Activated CD4-positive, alpha-beta T cell treated with anti-CD3 and anti-CD28 coated beads, Interleukin-2, amount 10 ng/mL, durations not matched to agents 7 days and 5 days (primary cell): ENCODE results near the gene FHOD3. TPM values are rescaled to one million over a fixed set of nuclear protein-coding genes. Genes with fewer than 3 reads are reported as not detected.
"Not testable (repeated sequence)": the region's sequence is repeated elsewhere in the genome, so short reads cannot be mapped to it uniquely, and the experiment has no call there.

Experiments
- CTCF ChIA-PET: fragments of 350-600 bp; sonication (Branson Sonifier 250); formaldehyde crosslinking; loops from one replicate; lab custom pipeline; 2021; ENCODE audit warnings: antibody characterized with exemption; lab: Charles Lee
- POLR2A ChIA-PET: fragments of 350-600 bp; sonication (Branson Sonifier 250); formaldehyde crosslinking; loops from one replicate; lab custom pipeline; 2021; ENCODE audit warnings: antibody characterized with exemption; lab: Charles Lee
- DNase-seq: peaks from one replicate; pipeline ENCODE4 v3.0.0-alpha.2; 2020
- H3K27ac Mint-ChIP-seq: one replicate; pipeline ENCODE4 v1.8.0; 2021; ENCODE audit warnings: mild to moderate bottlenecking, moderate library complexity, mixed read lengths
- H3K27me3 Mint-ChIP-seq: one replicate; pipeline ENCODE4 v1.8.0; 2021; ENCODE audit warnings: mixed read lengths
- H3K36me3 Mint-ChIP-seq: one replicate; pipeline ENCODE4 v1.8.0; 2021; ENCODE audit warnings: low read depth, mixed read lengths
- H3K4me1 Mint-ChIP-seq: one replicate; pipeline ENCODE4 v1.8.0; 2021; ENCODE audit warnings: mixed read lengths
- H3K4me3 Mint-ChIP-seq: one replicate; pipeline ENCODE4 v1.8.0; 2021; ENCODE audit warnings: mild to moderate bottlenecking, moderate library complexity, mixed read lengths
- H3K9me3 Mint-ChIP-seq: one replicate; pipeline ENCODE4 v1.8.0; 2021; ENCODE audit warnings: mixed read lengths
- total RNA-seq, 2 experiments: library from RNA; stranded (reverse); gene quantifications; one replicate each; pipeline ENCODE4 v1.2.3, GENCODE V29; 2021

FHOD3 gene
- total RNA-seq, 2 experiments from 2014 or later: not detected

GRCh38 chr18:36760598-36760997 is 463.1 kb downstream of the FHOD3 start:
- Mint-ChIP-seq H3K27ac (no peak overlapping the region), H3K4me1 (no peaks in the 10 kb centered on the region), H3K27me3 (no peaks in the 10 kb centered on the region), H3K9me3 (no peaks in the 10 kb centered on the region), H3K4me3 (no peak overlapping the region), H3K36me3 (no peaks in the 10 kb centered on the region)
- no peak for DNase-seq
- ChIA-PET POLR2A (no interaction called here), CTCF (no interaction called here)

- H3K36me3 Mint-ChIP-seq: no peaks in the 10 kb centered on the region
- ChIA-PET CTCF (no interaction called here), POLR2A (no interaction called here)
- H3K9me3 Mint-ChIP-seq: no peaks in the 10 kb centered on the region
- no peak overlapping the region for H3K4me3 Mint-ChIP-seq
- H3K4me1 Mint-ChIP-seq: no peaks in the 10 kb centered on the region
- H3K27me3 Mint-ChIP-seq: no peaks in the 10 kb centered on the region
- DNase-seq: no peak
- no peak overlapping the region for H3K27ac Mint-ChIP-seq
These were observed 463.7 kb downstream of the FHOD3 start for GRCh38 chr18:36761186-36761698.

GRCh38 chr18:36762074-36762473 is 464.6 kb downstream of the FHOD3 start:
- CTCF ChIA-PET: no interaction called here

GRCh38 chr18:36762965-36763364 is 465.5 kb downstream of the FHOD3 start:
- CTCF ChIA-PET: not testable (repeated sequence)

More at GRCh38 chr18:36762074-36762473, 464.6 kb downstream of the FHOD3 start:
- no peak overlapping the region for H3K27ac Mint-ChIP-seq
- no peak for DNase-seq
- no peak overlapping the region for H3K4me3 Mint-ChIP-seq
- no peaks in the 10 kb centered on the region for H3K27me3 Mint-ChIP-seq
- H3K36me3 Mint-ChIP-seq: no peaks in the 10 kb centered on the region
- POLR2A ChIA-PET: no interaction called here
- no peaks in the 10 kb centered on the region for H3K9me3 Mint-ChIP-seq
- H3K4me1 Mint-ChIP-seq: no peaks in the 10 kb centered on the region

GRCh38 chr18:36766836-36767235 is 469.3 kb downstream of the FHOD3 start:
- CTCF ChIA-PET: no interaction called here

More at GRCh38 chr18:36762965-36763364, 465.5 kb downstream of the FHOD3 start:
- H3K27ac Mint-ChIP-seq, H3K4me1 Mint-ChIP-seq, POLR2A ChIA-PET, H3K36me3 Mint-ChIP-seq, H3K9me3 Mint-ChIP-seq, DNase-seq, H3K27me3 Mint-ChIP-seq, H3K4me3 Mint-ChIP-seq: not testable (repeated sequence)

GRCh38 chr18:36769172-36769571 is 471.7 kb downstream of the FHOD3 start:
- Mint-ChIP-seq H3K4me3 (no peak overlapping the region), H3K27ac (no peak overlapping the region), H3K4me1 (peaks cover 10% of the 10 kb centered on the region), H3K9me3 (no peaks in the 10 kb centered on the region), H3K27me3 (no peaks in the 10 kb centered on the region), H3K36me3 (no peaks in the 10 kb centered on the region)
- ChIA-PET POLR2A (no interaction called here), CTCF (no interaction called here)
- DNase-seq: no peak

More at GRCh38 chr18:36766836-36767235, 469.3 kb downstream of the FHOD3 start:
- DNase-seq: no peak
- Mint-ChIP-seq H3K4me1 (peaks cover 9% of the 10 kb centered on the region), H3K27me3 (no peaks in the 10 kb centered on the region), H3K4me3 (no peak overlapping the region), H3K9me3 (no peaks in the 10 kb centered on the region), H3K27ac (no peak overlapping the region), H3K36me3 (no peaks in the 10 kb centered on the region)
- POLR2A ChIA-PET: no interaction called here

GRCh38 chr18:36769611-36770314 is 472.2 kb downstream of the FHOD3 start:
- peaks cover 10% of the 10 kb centered on the region for H3K4me1 Mint-ChIP-seq
- ChIA-PET CTCF (no interaction called here), POLR2A (no interaction called here)
- H3K4me3 Mint-ChIP-seq: no peak overlapping the region
- H3K36me3 Mint-ChIP-seq: no peaks in the 10 kb centered on the region
- H3K27ac Mint-ChIP-seq: no peak overlapping the region
- H3K9me3 Mint-ChIP-seq: no peaks in the 10 kb centered on the region
- no peak for DNase-seq
- no peaks in the 10 kb centered on the region for H3K27me3 Mint-ChIP-seq

- ChIA-PET POLR2A (no interaction called here), CTCF (no interaction called here)
- no peak for DNase-seq
- no peaks in the 10 kb centered on the region for H3K36me3 Mint-ChIP-seq
- H3K4me3 Mint-ChIP-seq: no peak overlapping the region
- H3K9me3 Mint-ChIP-seq: no peaks in the 10 kb centered on the region
- H3K4me1 Mint-ChIP-seq: peaks cover 10% of the 10 kb centered on the region
- no peaks in the 10 kb centered on the region for H3K27me3 Mint-ChIP-seq
- no peak overlapping the region for H3K27ac Mint-ChIP-seq
These were observed 472.9 kb downstream of the FHOD3 start for GRCh38 chr18:36770315-36770946.

GRCh38 chr18:36771245-36771644 is 473.7 kb downstream of the FHOD3 start:
- CTCF ChIA-PET: no interaction called here
- H3K4me1 Mint-ChIP-seq: peaks cover 10% of the 10 kb centered on the region
- no peaks in the 10 kb centered on the region for H3K27me3 Mint-ChIP-seq
- H3K36me3 Mint-ChIP-seq: no peaks in the 10 kb centered on the region
- POLR2A ChIA-PET: no interaction called here
- no peak overlapping the region for H3K4me3 Mint-ChIP-seq
- H3K27ac Mint-ChIP-seq: no peak overlapping the region
- no peak for DNase-seq
- no peaks in the 10 kb centered on the region for H3K9me3 Mint-ChIP-seq

- ChIA-PET POLR2A (no interaction called here), CTCF (no interaction called here)
- no peak overlapping the region for H3K27ac Mint-ChIP-seq
- no peaks in the 10 kb centered on the region for H3K9me3 Mint-ChIP-seq
- no peak for DNase-seq
- peaks cover 10% of the 10 kb centered on the region for H3K4me1 Mint-ChIP-seq
- H3K36me3 Mint-ChIP-seq: no peaks in the 10 kb centered on the region
- no peaks in the 10 kb centered on the region for H3K27me3 Mint-ChIP-seq
- no peak overlapping the region for H3K4me3 Mint-ChIP-seq
These were observed 474.8 kb downstream of the FHOD3 start for GRCh38 chr18:36772241-36772723.

GRCh38 chr18:36775396-36775795 is 477.9 kb downstream of the FHOD3 start:
- Mint-ChIP-seq H3K4me3 (no peak overlapping the region), H3K9me3 (no peaks in the 10 kb centered on the region)
- DNase-seq: no peak

GRCh38 chr18:36776650-36777049 is 479.1 kb downstream of the FHOD3 start:
- H3K9me3 Mint-ChIP-seq: no peaks in the 10 kb centered on the region
- H3K27ac Mint-ChIP-seq: no peak overlapping the region
- H3K36me3 Mint-ChIP-seq: no peaks in the 10 kb centered on the region
- H3K4me3 Mint-ChIP-seq: no peak overlapping the region
- ChIA-PET POLR2A (no interaction called here), CTCF (no interaction called here)
- no peaks in the 10 kb centered on the region for H3K27me3 Mint-ChIP-seq
- peaks cover 2% of the 10 kb centered on the region for H3K4me1 Mint-ChIP-seq
- no peak for DNase-seq

More at GRCh38 chr18:36775396-36775795, 477.9 kb downstream of the FHOD3 start:
- Mint-ChIP-seq H3K36me3 (no peaks in the 10 kb centered on the region), H3K27me3 (no peaks in the 10 kb centered on the region), H3K4me1 (peaks cover 10% of the 10 kb centered on the region), H3K27ac (no peak overlapping the region)
- ChIA-PET POLR2A (no interaction called here), CTCF (interaction anchor here (1.0 kb wide), 1 partner anchor 215 kb away, joined by 3 read pairs; no protein-coding TSS in a partner anchor)

- no peak for DNase-seq
- CTCF ChIA-PET: interaction anchor here (1.2 kb wide), 1 partner anchor 69 kb away, joined by 3 read pairs; no protein-coding TSS in a partner anchor
- Mint-ChIP-seq H3K36me3 (no peaks in the 10 kb centered on the region), H3K4me1 (no peaks in the 10 kb centered on the region), H3K9me3 (no peaks in the 10 kb centered on the region), H3K27ac (no peak overlapping the region), H3K27me3 (no peaks in the 10 kb centered on the region), H3K4me3 (no peak overlapping the region)
- POLR2A ChIA-PET: no interaction called here
These were observed 480.1 kb downstream of the FHOD3 start for GRCh38 chr18:36777566-36777965.
